ENCODE data around the gene P2RY12. TPM values are rescaled to one million over a fixed set of nuclear protein-coding genes. Genes with fewer than 3 reads are reported as not detected.

The P2RY12 gene
- total RNA-seq, 1 donor from 2014 or later, result 0.74 TPM

GRCh38 chr3:151316267-151316991 lies 68.1 kb downstream of the P2RY12 start, which contains the start of gene GPR87:
Gene GPR87, minus strand, starts transcription at chr3:151316820. Its CDS starts 16,720 bp downstream, at chr3:151300100.
- no peaks in the 10 kb centered on the region for H3K9me3 ChIP-seq (replicated peaks)
- H3K36me3 ChIP-seq, result no peaks in the 10 kb centered on the region
- H3K4me1 ChIP-seq, result no peaks in the 10 kb centered on the region
- no peak within 1 kb of the TSS for H3K4me3 ChIP-seq
- TF ChIP-seq CTCF (IDR thresholded peaks at IDR 0.05; ENCODE audit: borderline replicate concordance), result no peak
- H3K27me3 ChIP-seq (ENCODE audit: low read depth), result no peaks in the 10 kb centered on the region
- intact Hi-C loops (cut with micrococcal nuclease), result no loop called here
- no peak within 1 kb of the TSS for H3K27ac ChIP-seq (replicated peaks)
- DNase-seq, result no peak

GRCh38 chr3:151315846-151316245 lies 68.7 kb downstream of the P2RY12 start:
- Histone ChIP-seq H3K27ac (replicated peaks) (no peak overlapping the region), H3K27me3 (ENCODE audit: low read depth) (no peaks in the 10 kb centered on the region), H3K9me3 (replicated peaks) (no peaks in the 10 kb centered on the region), H3K36me3 (no peaks in the 10 kb centered on the region), H3K4me1 (no peaks in the 10 kb centered on the region), H3K4me3 (no peak overlapping the region)
- TF ChIP-seq CTCF (IDR thresholded peaks at IDR 0.05; ENCODE audit: borderline replicate concordance), result no peak
- no peak for DNase-seq
- intact Hi-C loops (cut with micrococcal nuclease), result no loop called here

- H3K27ac ChIP-seq (replicated peaks), result no peak overlapping the region
- intact Hi-C loops (cut with micrococcal nuclease), result no loop called here
These were observed 69.4 kb downstream of the P2RY12 start for GRCh38 chr3:151315136-151315535.

DNA sequence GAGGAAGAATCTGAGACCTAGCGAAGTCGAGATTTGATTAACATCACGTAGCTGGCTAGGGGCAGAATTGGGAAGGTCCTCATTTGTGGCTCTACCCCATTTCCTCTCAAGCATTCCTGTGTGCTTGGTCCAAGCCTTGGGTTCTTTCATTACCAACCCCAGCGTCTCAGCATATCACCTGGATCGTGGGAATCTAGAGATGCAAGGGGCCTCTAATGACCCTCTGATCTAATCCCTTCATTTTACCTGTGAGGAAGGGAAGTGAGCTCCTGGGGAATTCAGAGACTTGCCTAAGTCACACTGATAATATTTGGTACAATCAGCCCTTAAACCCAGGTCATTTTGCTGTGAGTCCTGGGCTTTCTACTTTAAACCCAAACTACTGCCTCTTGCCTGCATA lies 70.0 kb downstream of the P2RY12 start:
- Histone ChIP-seq H3K9me3 (replicated peaks) (no peaks in the 10 kb centered on the region), H3K4me1 (no peaks in the 10 kb centered on the region), H3K36me3 (no peaks in the 10 kb centered on the region), H3K27me3 (ENCODE audit: low read depth) (no peaks in the 10 kb centered on the region), H3K27ac (replicated peaks) (no peak overlapping the region), H3K4me3 (no peak overlapping the region)
- no peak for DNase-seq
- TF ChIP-seq CTCF (IDR thresholded peaks at IDR 0.05; ENCODE audit: borderline replicate concordance), result no peak
- intact Hi-C loops (cut with micrococcal nuclease), result no loop called here

More at GRCh38 chr3:151315136-151315535, 69.4 kb downstream of the P2RY12 start:
- H3K4me1 ChIP-seq, result no peaks in the 10 kb centered on the region
- no peaks in the 10 kb centered on the region for H3K36me3 ChIP-seq
- no peaks in the 10 kb centered on the region for H3K27me3 ChIP-seq (ENCODE audit: low read depth)
- H3K9me3 ChIP-seq (replicated peaks), result no peaks in the 10 kb centered on the region
- no peak overlapping the region for H3K4me3 ChIP-seq
- TF ChIP-seq CTCF (IDR thresholded peaks at IDR 0.05; ENCODE audit: borderline replicate concordance), result no peak
- DNase-seq, result no peak

DNA sequence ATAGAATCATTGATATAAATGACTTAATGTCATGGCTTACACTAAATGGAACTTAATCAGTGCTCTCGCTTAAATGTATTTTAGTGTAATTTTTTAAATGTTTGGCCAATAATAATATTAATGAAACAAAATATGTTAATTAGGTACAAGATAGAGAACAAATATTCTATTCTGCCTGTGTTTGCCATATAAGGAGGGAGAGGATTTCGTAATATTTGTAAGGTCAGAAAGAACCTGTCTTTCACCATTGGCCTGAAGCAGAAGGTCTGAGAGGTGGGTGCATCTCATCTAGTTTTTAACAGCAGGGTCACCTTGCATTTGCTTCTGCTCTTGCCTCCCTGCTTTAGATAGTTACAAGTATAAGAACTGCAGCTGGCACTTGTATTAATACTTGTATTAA lies 70.4 kb downstream of the P2RY12 start:
- Histone ChIP-seq H3K27ac (replicated peaks) (no peak overlapping the region), H3K36me3 (no peaks in the 10 kb centered on the region), H3K27me3 (ENCODE audit: low read depth) (no peaks in the 10 kb centered on the region), H3K4me3 (no peak overlapping the region), H3K9me3 (replicated peaks) (no peaks in the 10 kb centered on the region), H3K4me1 (no peaks in the 10 kb centered on the region)
- DNase-seq, result no peak
- intact Hi-C loops (cut with micrococcal nuclease), result no loop called here
- TF ChIP-seq CTCF (IDR thresholded peaks at IDR 0.05; ENCODE audit: borderline replicate concordance), result no peak
